Endothelial cell of umbilical vein (primary cell): Measurements from ENCODE around the gene DPF3. TPM values are rescaled to one million over a fixed set of nuclear protein-coding genes. Genes with fewer than 3 reads are reported as not detected.

ENCODE experiments used
- BruUV-seq: library from RNA; stranded (reverse); fragments of 400-500 nt; replicated peaks from 2 replicates; lab custom pipeline; 2021; lab: Mats Ljungman, UMichigan
- CTCF ChIA-PET: fragments of 300-600, 350-600 bp; sonication (Branson Sonifier 250); formaldehyde crosslinking; loops from one replicate; lab custom pipeline; 2021; ENCODE audit warnings: antibody characterized with exemption, inconsistent platforms; lab: Charles Lee
- POLR2A ChIA-PET: fragments of 300-600, 350-600 bp; sonication (Branson Sonifier 250); formaldehyde crosslinking; loops from one replicate; lab custom pipeline; 2021; ENCODE audit warnings: antibody characterized with exemption, inconsistent platforms; lab: Charles Lee
- DNase-seq: peaks from one replicate; pipeline ENCODE4 v3.0.0-alpha.2; 2011; ENCODE audit warnings: low read depth, low spot score
- FAIRE-seq: peaks from 2 replicates; lab custom pipeline; 2011; peaks lifted over from hg19 to GRCh38; lab: Jason Lieb, UNC
- H2AFZ ChIP-seq: 2 replicates; pipeline ENCODE4 v1.6.0; 2012; ENCODE audit warnings: low read depth, low read length, control low read depth, inconsistent platforms
- H3K27ac ChIP-seq: 2 replicates; pipeline ENCODE4 v1.5.1; 2011; ENCODE audit warnings: low read depth, mild to moderate bottlenecking, control low read depth, low read length, moderate library complexity; ENCODE audit not compliant: insufficient read depth
- H3K27me3 ChIP-seq, 2 experiments: 2 replicates each; pipeline versions ENCODE4 v1.6.0 to v1.6.1; 2011; ENCODE audit warnings: low read length in 2 of 2, mixed read lengths in 1 of 2; ENCODE audit not compliant: control insufficient read depth in 2 of 2, insufficient read depth in 2 of 2
- H3K36me3 ChIP-seq, 2 experiments: 2 replicates in 1 of 2; 3 replicates in 1 of 2; pipeline ENCODE4 v1.5.1; 2011; ENCODE audit warnings: low read length in 2 of 2, mild to moderate bottlenecking in 1 of 2, moderate library complexity in 1 of 2; ENCODE audit not compliant: control insufficient read depth in 2 of 2, insufficient read depth in 2 of 2; ENCODE audit errors: extremely low read depth in 1 of 2
- H3K4me1 ChIP-seq: 3 replicates; pipeline ENCODE4 v1.5.1; 2011; ENCODE audit warnings: mild to moderate bottlenecking, low read length; ENCODE audit not compliant: control insufficient read depth, insufficient read depth; ENCODE audit errors: extremely low read depth
- H3K4me2 ChIP-seq: 2 replicates; pipeline ENCODE4 v1.6.1; 2011; ENCODE audit warnings: low read length, control low read depth, mixed read lengths; ENCODE audit not compliant: insufficient read depth
- H3K4me3 ChIP-seq, 3 experiments: fragments of 200-600 bp in 1 of 3; sonication (generic), shearing (Covaris generic) in 1 of 3; replicated peaks in 1 of 3; 2 replicates each; pipeline ENCODE4 v1.5.1; 2011 to 2016; ENCODE audit warnings: control low read depth in 3 of 3, low read length in 3 of 3, mild to moderate bottlenecking in 2 of 3, inconsistent platforms in 1 of 3, low read depth in 1 of 3, moderate library complexity in 1 of 3; ENCODE audit not compliant: insufficient read depth in 1 of 3
- H3K79me2 ChIP-seq: 2 replicates; pipeline ENCODE4 v1.6.0; 2012; ENCODE audit warnings: low read length, inconsistent platforms; ENCODE audit not compliant: control insufficient read depth, insufficient read depth
- H3K9ac ChIP-seq: replicated peaks from 2 replicates; pipeline ENCODE3; 2011; ENCODE audit warnings: low read length, control low read depth; ENCODE audit not compliant: insufficient read depth; ENCODE audit errors: extremely low read depth
- H3K9me1 ChIP-seq: replicated peaks from 3 replicates; pipeline ENCODE4 v1.6.0; 2011; ENCODE audit warnings: mild to moderate bottlenecking, low read length; ENCODE audit not compliant: control insufficient read depth, insufficient read depth; ENCODE audit errors: extremely low read depth
- H3K9me3 ChIP-seq: replicated peaks from 2 replicates; pipeline ENCODE4 v1.5.1; 2012; ENCODE audit warnings: low read length, inconsistent platforms; ENCODE audit not compliant: control insufficient read depth, insufficient read depth
- H4K20me1 ChIP-seq: replicated peaks from 2 replicates; pipeline ENCODE3; 2011; ENCODE audit warnings: mild to moderate bottlenecking, low read length; ENCODE audit not compliant: control insufficient read depth, insufficient read depth; ENCODE audit errors: extremely low read depth
- EZH2 ChIP-seq: IDR thresholded peaks from 2 replicates; pipeline ENCODE4 v1.6.1; 2012; ENCODE audit warnings: borderline replicate concordance, low read depth, mild to moderate bottlenecking, moderate library complexity, low read length, inconsistent platforms; ENCODE audit not compliant: severe bottlenecking
- FOS ChIP-seq: IDR thresholded peaks from 2 replicates; pipeline ENCODE4 v1.6.1; 2011; ENCODE audit warnings: mild to moderate bottlenecking, low read length, moderate library complexity, borderline replicate concordance; ENCODE audit not compliant: insufficient read depth
- GATA2 ChIP-seq: IDR thresholded peaks from 2 replicates; pipeline ENCODE4 v1.7.0; 2011; ENCODE audit warnings: low read depth, mild to moderate bottlenecking, moderate library complexity, mixed read lengths, low read length; ENCODE audit not compliant: insufficient read length, insufficient read depth
- JUN ChIP-seq: IDR thresholded peaks from 2 replicates; pipeline ENCODE4 v1.6.1; 2011; ENCODE audit warnings: borderline replicate concordance, low read depth; ENCODE audit not compliant: insufficient read length, insufficient read depth
- MYC ChIP-seq: IDR thresholded peaks from one replicate; pipeline ENCODE4 v1.6.1; 2011; ENCODE audit warnings: mild to moderate bottlenecking, low read depth, low read length
- POLR2A ChIP-seq: IDR thresholded peaks from 2 replicates; pipeline ENCODE4 v1.6.1; 2012; ENCODE audit warnings: low read depth, mild to moderate bottlenecking, control low read depth, low read length
- POLR2AphosphoS5 ChIP-seq: IDR thresholded peaks from 2 replicates; pipeline ENCODE4 v1.6.1; 2012; ENCODE audit warnings: low read depth, mild to moderate bottlenecking, control low read depth, low read length, moderate library complexity; ENCODE audit not compliant: insufficient read depth
- dilution Hi-C: fragments of 300-500 bp; cut with MboI; formaldehyde crosslinking; loops from one replicate; pipeline ENCODE4 v1.15.0; 2019; ENCODE audit warnings: low sequenced_read_pairs; ENCODE audit not compliant: extremely low pct_ligation_motif_present
- intact Hi-C: fragments of 100-400 bp; cut with micrococcal nuclease; formaldehyde crosslinking; loops from one replicate; pipeline ENCODE4 v1.10.0; 2022
- polyA plus RNA-seq, 4 experiments: library from polyadenylated mRNA; depleted of rRNA in 3 of 4; stranded (reverse) in 3 of 4; unstranded in 1 of 4; fragments of >200 nt; gene quantifications; 2 replicates each; pipeline versions ENCODE4 v1.2.1 to v1.2.3, GENCODE V29; 2011 to 2012; ENCODE audit warnings: missing spikeins in 1 of 4
- total RNA-seq: library from RNA; stranded (reverse); gene quantifications from 2 replicates; pipeline ENCODE4 v1.2.3, GENCODE V29; 2021
- TF ChIP-seq, protein P1 (sequence below), 2 donors: IDR thresholded peaks; 1 replicate in 1 of 2; 2 replicates in 1 of 2; pipeline ENCODE4 v1.5.1; 2011; ENCODE audit warnings: low read length in 2 of 2, mild to moderate bottlenecking in 2 of 2, moderate library complexity in 2 of 2, control low read depth in 1 of 2, inconsistent platforms in 1 of 2, low read depth in 1 of 2; ENCODE audit not compliant: insufficient read depth in 1 of 2; ENCODE audit errors: extremely low read depth in 1 of 2
- TF ChIP-seq, protein P2 (sequence below): IDR thresholded peaks from 2 replicates; pipeline ENCODE4 v1.6.1; 2011; ENCODE audit not compliant: insufficient read depth, insufficient read length

DPF3 gene
- total and polyA plus RNA-seq, 2 donors (not counting 3 experiments of a cell fraction or from before 2014, with no cell fraction given) = 2.4 to 3.5 TPM

DNA sequence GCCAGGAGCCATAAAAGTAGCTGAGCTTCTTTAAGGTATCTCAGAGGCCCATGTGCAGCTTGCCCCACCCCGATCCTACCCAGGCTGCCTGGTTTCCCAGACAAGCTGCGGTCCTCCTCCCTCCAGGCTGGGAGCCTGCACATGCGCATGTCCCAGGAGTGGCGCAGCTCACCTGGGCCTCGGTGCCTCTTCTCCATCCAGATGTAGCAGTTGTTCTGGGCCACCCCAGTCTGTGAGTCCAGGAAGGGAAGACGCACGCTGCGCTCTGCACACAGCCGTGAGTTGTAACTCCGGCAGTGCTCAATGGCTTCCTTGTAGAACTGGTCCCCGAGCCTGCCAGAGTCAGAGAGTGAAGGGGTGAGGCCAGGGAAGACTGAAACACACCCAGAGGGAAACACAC lies 122.3 kb downstream of the DPF3 start:
- H3K27me3 ChIP-seq = no peaks in the 10 kb centered on the region
- ChIA-PET POLR2A (no interaction called here), CTCF (no interaction called here)
- TF ChIP-seq GATA2 (no peak), EZH2 (no peak), MYC (no peak), POLR2AphosphoS5 (no peak)
- TF ChIP-seq, protein P1, sequence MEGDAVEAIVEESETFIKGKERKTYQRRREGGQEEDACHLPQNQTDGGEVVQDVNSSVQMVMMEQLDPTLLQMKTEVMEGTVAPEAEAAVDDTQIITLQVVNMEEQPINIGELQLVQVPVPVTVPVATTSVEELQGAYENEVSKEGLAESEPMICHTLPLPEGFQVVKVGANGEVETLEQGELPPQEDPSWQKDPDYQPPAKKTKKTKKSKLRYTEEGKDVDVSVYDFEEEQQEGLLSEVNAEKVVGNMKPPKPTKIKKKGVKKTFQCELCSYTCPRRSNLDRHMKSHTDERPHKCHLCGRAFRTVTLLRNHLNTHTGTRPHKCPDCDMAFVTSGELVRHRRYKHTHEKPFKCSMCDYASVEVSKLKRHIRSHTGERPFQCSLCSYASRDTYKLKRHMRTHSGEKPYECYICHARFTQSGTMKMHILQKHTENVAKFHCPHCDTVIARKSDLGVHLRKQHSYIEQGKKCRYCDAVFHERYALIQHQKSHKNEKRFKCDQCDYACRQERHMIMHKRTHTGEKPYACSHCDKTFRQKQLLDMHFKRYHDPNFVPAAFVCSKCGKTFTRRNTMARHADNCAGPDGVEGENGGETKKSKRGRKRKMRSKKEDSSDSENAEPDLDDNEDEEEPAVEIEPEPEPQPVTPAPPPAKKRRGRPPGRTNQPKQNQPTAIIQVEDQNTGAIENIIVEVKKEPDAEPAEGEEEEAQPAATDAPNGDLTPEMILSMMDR (IDR thresholded peaks at IDR 0.05; ENCODE audit: extremely low read depth in 1 of 2, insufficient read depth in 1 of 2, low read depth in 1 of 2, low read length in 2 of 2) = no peak
- H2AFZ ChIP-seq = no peak overlapping the region
- no peaks in the 10 kb centered on the region for H3K9me1 ChIP-seq
- no peak for FAIRE-seq
- intact Hi-C loops = no loop called here
- DNase-seq = no peak
- H3K9me3 ChIP-seq = no peaks in the 10 kb centered on the region
- no TSS peak for BruUV-seq
- no peaks in the 10 kb centered on the region for H4K20me1 ChIP-seq
- H3K4me1 ChIP-seq = no peaks in the 10 kb centered on the region
- H3K79me2 ChIP-seq = no peaks in the 10 kb centered on the region
- dilution Hi-C loops = no loop called here
- H3K9ac ChIP-seq = no peak overlapping the region
- H3K4me2 ChIP-seq = no peak overlapping the region
- H3K36me3 ChIP-seq = no peaks in the 10 kb centered on the region
- H3K4me3 ChIP-seq = no peak overlapping the region
- H3K27ac ChIP-seq = no peak overlapping the region

DNA sequence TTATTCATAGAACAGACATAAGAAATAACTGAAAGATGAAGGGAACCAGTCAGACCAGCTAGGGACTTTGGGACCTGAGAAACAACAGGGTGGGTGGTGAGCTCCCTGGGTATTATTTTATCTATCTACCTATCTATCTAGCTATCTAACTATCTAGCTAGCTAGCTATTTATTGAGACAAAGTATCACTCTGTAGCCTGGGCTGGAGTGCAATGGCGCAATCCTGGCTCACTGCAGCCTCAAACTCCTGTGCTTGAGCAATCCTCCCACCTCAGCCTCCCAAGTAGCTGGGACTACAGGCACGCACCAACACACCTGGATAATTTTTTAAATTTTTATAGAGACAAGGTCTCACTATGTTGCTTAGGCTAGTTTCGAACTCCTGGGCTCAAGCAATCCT lies 127.6 kb downstream of the DPF3 start:
- no peak overlapping the region for H3K4me2 ChIP-seq
- H3K4me1 ChIP-seq = no peaks in the 10 kb centered on the region
- dilution Hi-C loops (no loop called here), intact Hi-C loops (no loop called here)
- H3K9me1 ChIP-seq = no peaks in the 10 kb centered on the region
- H3K4me3 ChIP-seq = no peak overlapping the region
- DNase-seq = no peak
- CTCF ChIA-PET = interaction anchor here (1.1 kb wide), 1 partner anchor 23 kb away, joined by 3 read pairs; no protein-coding TSS in a partner anchor
- no TSS peak for BruUV-seq
- no peak overlapping the region for H3K27ac ChIP-seq
- POLR2A ChIA-PET = no interaction called here
- H4K20me1 ChIP-seq = no peaks in the 10 kb centered on the region
- no peak for TF ChIP-seq GATA2
- no peak for TF ChIP-seq FOS
- TF ChIP-seq POLR2AphosphoS5 = no peak
- TF ChIP-seq, protein P2, sequence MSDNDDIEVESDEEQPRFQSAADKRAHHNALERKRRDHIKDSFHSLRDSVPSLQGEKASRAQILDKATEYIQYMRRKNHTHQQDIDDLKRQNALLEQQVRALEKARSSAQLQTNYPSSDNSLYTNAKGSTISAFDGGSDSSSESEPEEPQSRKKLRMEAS = no peak
- no peak for TF ChIP-seq POLR2A
- TF ChIP-seq MYC = no peak
- no peak for TF ChIP-seq EZH2
- TF ChIP-seq, protein P1 (IDR thresholded peaks at IDR 0.05; ENCODE audit: extremely low read depth in 1 of 2, insufficient read depth in 1 of 2, low read depth in 1 of 2, low read length in 2 of 2) = no peak
- TF ChIP-seq JUN = no peak
- no peak for FAIRE-seq
- H3K9me3 ChIP-seq = no peaks in the 10 kb centered on the region
- H2AFZ ChIP-seq = no peak overlapping the region
- no peaks in the 10 kb centered on the region for H3K27me3 ChIP-seq
- no peaks in the 10 kb centered on the region for H3K36me3 ChIP-seq
- no peak overlapping the region for H3K9ac ChIP-seq
- H3K79me2 ChIP-seq = no peaks in the 10 kb centered on the region
